Stomach (tissue), 4 donors: ENCODE measurements around the gene PLCG2.
"Not testable (repeated sequence)": the region's sequence is repeated elsewhere in the genome, so short reads cannot be mapped to it uniquely, and the experiment has no call there.

Source experiments
- EP300 ChIP-seq: sonication (generic); formaldehyde crosslinking; IDR thresholded peaks from one replicate; pipeline ENCODE4 v1.6.1; 2017; ENCODE audit warnings: antibody characterized with exemption
- POLR2A ChIP-seq, 4 donors: fragments of 450-650 bp; IDR thresholded peaks; one replicate each; pipeline ENCODE4 v1.6.1; 2016; ENCODE audit warnings: antibody characterized with exemption in 4 of 4, control low read depth in 2 of 4, mild to moderate bottlenecking in 1 of 4, moderate library complexity in 1 of 4
- POLR2AphosphoS5 ChIP-seq, 3 donors: sonication (generic); formaldehyde crosslinking; IDR thresholded peaks; one replicate each; pipeline ENCODE4 v1.6.1; 2016; ENCODE audit warnings: antibody characterized with exemption in 3 of 3
- TF ChIP-seq, protein P1 (sequence below), 7 experiments: fragments of 450-650 bp in 4 of 7; fragments of 200-600 bp in 3 of 7; sonication (generic) in 3 of 7; IDR thresholded peaks; one replicate each; pipeline ENCODE4 v1.5.1; 2016 to 2019; ENCODE audit warnings: antibody characterized with exemption in 7 of 7, control low read depth in 2 of 7, mild to moderate bottlenecking in 1 of 7

DNA sequence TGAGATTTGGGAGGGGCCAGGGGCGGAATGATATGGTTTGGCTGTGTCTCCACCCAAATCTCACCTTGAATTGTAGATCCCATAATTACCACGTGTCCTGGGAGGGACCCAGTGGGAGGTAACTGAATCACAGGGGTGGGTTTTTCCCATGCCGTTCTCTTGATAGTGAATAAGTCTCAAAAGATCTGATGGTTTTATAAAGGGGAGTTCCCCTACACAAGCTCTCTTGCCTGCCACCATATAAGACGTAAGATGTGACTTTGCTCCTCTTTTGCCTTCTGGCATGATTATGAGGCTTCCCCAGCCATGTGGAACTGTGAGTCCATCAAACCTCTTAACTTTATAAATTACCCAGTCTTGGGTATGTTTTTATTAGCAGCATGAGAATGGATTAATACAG lies 230.7 kb downstream of the PLCG2 start:
- TF ChIP-seq, protein P1, sequence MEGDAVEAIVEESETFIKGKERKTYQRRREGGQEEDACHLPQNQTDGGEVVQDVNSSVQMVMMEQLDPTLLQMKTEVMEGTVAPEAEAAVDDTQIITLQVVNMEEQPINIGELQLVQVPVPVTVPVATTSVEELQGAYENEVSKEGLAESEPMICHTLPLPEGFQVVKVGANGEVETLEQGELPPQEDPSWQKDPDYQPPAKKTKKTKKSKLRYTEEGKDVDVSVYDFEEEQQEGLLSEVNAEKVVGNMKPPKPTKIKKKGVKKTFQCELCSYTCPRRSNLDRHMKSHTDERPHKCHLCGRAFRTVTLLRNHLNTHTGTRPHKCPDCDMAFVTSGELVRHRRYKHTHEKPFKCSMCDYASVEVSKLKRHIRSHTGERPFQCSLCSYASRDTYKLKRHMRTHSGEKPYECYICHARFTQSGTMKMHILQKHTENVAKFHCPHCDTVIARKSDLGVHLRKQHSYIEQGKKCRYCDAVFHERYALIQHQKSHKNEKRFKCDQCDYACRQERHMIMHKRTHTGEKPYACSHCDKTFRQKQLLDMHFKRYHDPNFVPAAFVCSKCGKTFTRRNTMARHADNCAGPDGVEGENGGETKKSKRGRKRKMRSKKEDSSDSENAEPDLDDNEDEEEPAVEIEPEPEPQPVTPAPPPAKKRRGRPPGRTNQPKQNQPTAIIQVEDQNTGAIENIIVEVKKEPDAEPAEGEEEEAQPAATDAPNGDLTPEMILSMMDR (IDR thresholded peaks at IDR 0.05) = not testable (repeated sequence)
- TF ChIP-seq POLR2A (IDR thresholded peaks at IDR 0.05); EP300; POLR2AphosphoS5 (IDR thresholded peaks at IDR 0.05): not testable (repeated sequence)
